ENCODE results near the gene CTNNB1.

DNA sequence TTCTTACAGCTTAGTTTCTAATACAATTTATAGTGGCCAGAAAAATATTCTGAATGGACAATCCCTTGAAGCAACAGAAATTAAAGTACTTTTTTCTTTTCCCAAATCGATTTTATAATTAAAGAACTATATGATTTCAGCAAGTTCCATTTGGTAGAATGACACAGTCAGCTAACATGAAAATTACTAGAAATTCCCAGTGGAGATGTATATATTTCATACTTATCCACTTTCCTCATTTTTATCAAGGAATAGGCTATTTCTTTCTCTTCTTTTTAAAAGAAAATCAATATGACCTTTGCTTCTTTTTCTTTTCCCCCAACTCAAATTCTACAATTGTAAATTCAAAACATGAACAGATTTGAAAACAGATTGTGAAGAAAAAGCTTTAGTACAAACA, 6.4 kb upstream of the CTNNB1 start:
- TF ChIP-seq POLR2A (IDR thresholded peaks at IDR 0.05) (no peak), CTCF (IDR thresholded peaks at IDR 0.05) (no peak), EP300 (IDR thresholded peaks at IDR 0.05; ENCODE audit: low read depth) (no peak), POLR2AphosphoS5 (IDR thresholded peaks at IDR 0.05) (no peak)

Measured in transverse colon (tissue), 4 donors.